A549 (cell line): ENCODE results near the gene SNW1. TPM values are rescaled to one million over a fixed set of nuclear protein-coding genes. Genes with fewer than 3 reads are reported as not detected.

Experiments used
- ATAC-seq, 2 experiments: fragments of 200-7000 bp in 1 of 2; fragments of >200 bp in 1 of 2; cut with Nextera tagmentation in 1 of 2; cut with Tn5 transposase in 1 of 2; 3 replicates each; pipeline versions ENCODE4 v1.8.0 to v1.9.1; 2018 to 2020; ENCODE audit warnings: mild to moderate bottlenecking in 1 of 2, moderate library complexity in 1 of 2
- CTCF ChIA-PET: fragments of 300-600 bp; sonication (Branson Sonifier 250); formaldehyde crosslinking; extraction: SDS; loops from one replicate; lab custom pipeline; 2021; ENCODE audit warnings: antibody characterized with exemption, inconsistent platforms; lab: Yijun Ruan, JAX
- POLR2A ChIA-PET: fragments of 350-600 bp; formaldehyde crosslinking; extraction: SDS; loops from one replicate; lab custom pipeline; 2021; ENCODE audit warnings: antibody characterized with exemption, inconsistent platforms; lab: Yijun Ruan, JAX
- DNase-seq, 2 experiments: peaks; one replicate each; pipeline versions ENCODE4 v3.0.0 to v3.0.0-alpha.2; 2011 to 2016; ENCODE audit warnings: low read depth in 1 of 2, low spot score in 1 of 2
- FAIRE-seq: peaks from 2 replicates; lab custom pipeline; 2011; peaks lifted over from hg19 to GRCh38; lab: Jason Lieb, UNC
- H3K27ac ChIP-seq, 2 experiments: fragments of >200 bp; sonication (Bioruptor Twin); formaldehyde crosslinking; 3 replicates each; pipeline ENCODE4 v1.5.1; 2016 to 2017
- H3K4me1 ChIP-seq: fragments of >200 bp; sonication (Bioruptor Twin); formaldehyde crosslinking; 3 replicates; pipeline ENCODE4 v1.6.1; 2016
- H3K4me2 ChIP-seq: fragments of >200 bp; sonication (Bioruptor Twin); formaldehyde crosslinking; 3 replicates; pipeline ENCODE4 v1.6.1; 2016
- H3K4me3 ChIP-seq: fragments of >200 bp; sonication (Bioruptor Twin); formaldehyde crosslinking; 3 replicates; pipeline ENCODE4 v1.5.1; 2016
- H3K9me3 ChIP-seq: fragments of >200 bp; sonication (Bioruptor Twin); formaldehyde crosslinking; 3 replicates; pipeline ENCODE4 v1.6.1; 2016
- CEBPB ChIP-seq, 2 experiments: fragments of >200 bp in 1 of 2; sonication (Bioruptor Twin) in 1 of 2; formaldehyde crosslinking in 1 of 2; IDR thresholded peaks; 2 replicates each; pipeline ENCODE4 v1.6.1; 2012 to 2016
- EHF ChIP-seq: fragments of 250-450 bp; sonication (Bioruptor Pico); IDR thresholded peaks from 2 replicates; pipeline ENCODE4 v1.5.0; 2020; ENCODE audit warnings: mild to moderate bottlenecking
- FOSB ChIP-seq: fragments of 250-450 bp; sonication (Bioruptor Pico); IDR thresholded peaks from 2 replicates; pipeline ENCODE4 v1.5.0; 2020; ENCODE audit warnings: mild to moderate bottlenecking, moderate library complexity
- HOXB5 ChIP-seq: fragments of 250-450 bp; sonication (Bioruptor Pico); IDR thresholded peaks from 2 replicates; pipeline ENCODE4 v1.5.0; 2020; ENCODE audit warnings: mild to moderate bottlenecking, moderate library complexity
- MYC ChIP-seq: IDR thresholded peaks from 2 replicates; pipeline ENCODE4 v1.6.1; 2012; ENCODE audit warnings: mild to moderate bottlenecking, inconsistent platforms, low read length, improper control_type of control experiment, borderline replicate concordance
- NFE2L2 ChIP-seq: fragments of 150-350 bp; conservative IDR thresholded peaks from 2 replicates; pipeline ENCODE4 v1.6.1; 2014; ENCODE audit warnings: low read length
- POLR2AphosphoS2 ChIP-seq: conservative IDR thresholded peaks from 2 replicates; pipeline ENCODE4 v1.6.1; 2012; ENCODE audit warnings: low read length, improper control_type of control experiment, inconsistent platforms
- RARB ChIP-seq: fragments of 250-450 bp; sonication (Bioruptor Pico); IDR thresholded peaks from 2 replicates; pipeline ENCODE4 v1.8.0; 2021; ENCODE audit warnings: mild to moderate bottlenecking, moderate library complexity
- TFCP2L1 ChIP-seq: fragments of 250-450 bp; sonication (Bioruptor Pico); IDR thresholded peaks from 2 replicates; pipeline ENCODE4 v1.5.0; 2021; ENCODE audit warnings: mild to moderate bottlenecking
- TP53 ChIP-seq: fragments of 250-450 bp; sonication (Bioruptor Pico); IDR thresholded peaks from 2 replicates; pipeline ENCODE4 v1.5.0; 2021; ENCODE audit warnings: mild to moderate bottlenecking, moderate library complexity
- ZC3H11A ChIP-seq: fragments of 450-650 bp; IDR thresholded peaks from 2 replicates; pipeline ENCODE4 v1.6.1; 2014; ENCODE audit warnings: antibody characterized with exemption, mild to moderate bottlenecking
- ZNF302 ChIP-seq: fragments of 250-450 bp; sonication (Bioruptor Pico); IDR thresholded peaks from 2 replicates; pipeline ENCODE4 v1.9.0; 2021; ENCODE audit warnings: inconsistent platforms, mild to moderate bottlenecking, moderate library complexity
- WGBS: methylation state at CpG from one replicate; pipeline ENCODE4 v1.1.6; 2017; ENCODE audit errors: missing lambda C conversion rate; 5-methylcytosine and 5-hydroxymethylcytosine counted together
- polyA plus RNA-seq, 4 experiments: library from polyadenylated mRNA; depleted of rRNA in 3 of 4; stranded (reverse); fragments of >200 nt; fragmentation: RNase III in 1 of 4; extraction: RNeasy Plus Mini Kit Qiagen cat#74134 plus additional on column Dnase treatment in 1 of 4; gene quantifications; 2 replicates in 3 of 4; 3 replicates in 1 of 4; pipeline ENCODE4 v1.2.3, GENCODE V29; 2011 to 2017
- TF ChIP-seq, protein P1 (sequence below): IDR thresholded peaks from 2 replicates; pipeline ENCODE4 v1.6.1; 2012
- TF ChIP-seq, protein P2 (sequence below): fragments of 250-450 bp; sonication (Bioruptor Pico); IDR thresholded peaks from 2 replicates; pipeline ENCODE4 v1.5.0; 2021; ENCODE audit warnings: mild to moderate bottlenecking, moderate library complexity, borderline replicate concordance
- TF ChIP-seq, protein P3 (sequence below): fragments of 200-600 bp; sonication (generic); IDR thresholded peaks from 2 replicates; pipeline ENCODE4 v1.6.1; 2016; ENCODE audit warnings: antibody characterized with exemption, mild to moderate bottlenecking, moderate library complexity
- TF ChIP-seq, protein P4 (sequence below): fragments of 250-450 bp; sonication (Bioruptor Pico); IDR thresholded peaks from 2 replicates; pipeline ENCODE4 v1.5.0; 2020; ENCODE audit warnings: low read depth, mild to moderate bottlenecking, moderate library complexity

Gene SNW1
- polyA plus RNA-seq, 2 of the 4 experiments (the other 2 are of a cell fraction) = 64.8 to 84.0 TPM

DNA sequence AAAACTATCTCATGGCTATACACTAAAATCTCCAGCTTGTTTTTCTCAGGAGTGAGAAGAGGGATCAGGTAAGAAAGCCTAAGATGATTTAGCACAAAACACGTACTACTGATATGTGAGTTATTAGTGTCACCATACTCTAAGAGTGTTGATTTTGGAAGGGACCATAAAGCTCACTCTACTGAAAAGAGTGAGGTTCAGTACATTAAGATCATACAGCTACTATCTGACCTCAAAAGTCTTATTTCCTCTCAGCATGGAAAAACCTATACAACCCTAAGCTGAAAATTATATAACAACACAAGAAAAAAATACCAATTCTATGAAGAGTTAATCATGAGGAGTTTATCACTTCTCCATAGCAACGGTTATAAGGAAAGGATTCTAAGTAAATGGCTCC is 19.5 kb downstream of the SNW1 start:
- TF ChIP-seq RARB (CRISPR knock-in tag) (no peak), NFE2L2 (no peak), MYC (no peak), FOSB (CRISPR knock-in tag) (no peak)
- TF ChIP-seq, protein P1, sequence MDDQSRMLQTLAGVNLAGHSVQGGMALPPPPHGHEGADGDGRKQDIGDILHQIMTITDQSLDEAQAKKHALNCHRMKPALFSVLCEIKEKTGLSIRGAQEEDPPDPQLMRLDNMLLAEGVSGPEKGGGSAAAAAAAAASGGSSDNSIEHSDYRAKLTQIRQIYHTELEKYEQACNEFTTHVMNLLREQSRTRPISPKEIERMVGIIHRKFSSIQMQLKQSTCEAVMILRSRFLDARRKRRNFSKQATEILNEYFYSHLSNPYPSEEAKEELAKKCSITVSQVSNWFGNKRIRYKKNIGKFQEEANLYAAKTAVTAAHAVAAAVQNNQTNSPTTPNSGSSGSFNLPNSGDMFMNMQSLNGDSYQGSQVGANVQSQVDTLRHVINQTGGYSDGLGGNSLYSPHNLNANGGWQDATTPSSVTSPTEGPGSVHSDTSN = no peak
- TF ChIP-seq, protein P2, sequence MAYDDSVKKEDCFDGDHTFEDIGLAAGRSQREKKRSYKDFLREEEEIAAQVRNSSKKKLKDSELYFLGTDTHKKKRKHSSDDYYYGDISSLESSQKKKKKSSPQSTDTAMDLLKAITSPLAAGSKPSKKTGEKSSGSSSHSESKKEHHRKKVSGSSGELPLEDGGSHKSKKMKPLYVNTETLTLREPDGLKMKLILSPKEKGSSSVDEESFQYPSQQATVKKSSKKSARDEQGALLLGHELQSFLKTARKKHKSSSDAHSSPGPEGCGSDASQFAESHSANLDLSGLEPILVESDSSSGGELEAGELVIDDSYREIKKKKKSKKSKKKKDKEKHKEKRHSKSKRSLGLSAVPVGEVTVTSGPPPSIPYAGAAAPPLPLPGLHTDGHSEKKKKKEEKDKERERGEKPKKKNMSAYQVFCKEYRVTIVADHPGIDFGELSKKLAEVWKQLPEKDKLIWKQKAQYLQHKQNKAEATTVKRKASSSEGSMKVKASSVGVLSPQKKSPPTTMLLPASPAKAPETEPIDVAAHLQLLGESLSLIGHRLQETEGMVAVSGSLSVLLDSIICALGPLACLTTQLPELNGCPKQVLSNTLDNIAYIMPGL (CRISPR knock-in tag) = no peak
- FAIRE-seq (no peak), DNase-seq (no peak), ATAC-seq (no peak)
- Histone ChIP-seq H3K27ac (no peak overlapping the region), H3K4me2 (no peak overlapping the region), H3K9me3 (no peaks in the 10 kb centered on the region), H3K4me3 (no peak overlapping the region), H3K4me1 (no peaks in the 10 kb centered on the region)
- ChIA-PET POLR2A (no interaction called here), CTCF (interaction anchor here (1.4 to 1.5 kb wide), 2 partner anchors 20 to 62 kb away, joined by 3 read pairs; partner anchors contain the start of gene SNW1)
- WGBS = 91% methylated on average over 2 of the region's 2 CpGs

DNA sequence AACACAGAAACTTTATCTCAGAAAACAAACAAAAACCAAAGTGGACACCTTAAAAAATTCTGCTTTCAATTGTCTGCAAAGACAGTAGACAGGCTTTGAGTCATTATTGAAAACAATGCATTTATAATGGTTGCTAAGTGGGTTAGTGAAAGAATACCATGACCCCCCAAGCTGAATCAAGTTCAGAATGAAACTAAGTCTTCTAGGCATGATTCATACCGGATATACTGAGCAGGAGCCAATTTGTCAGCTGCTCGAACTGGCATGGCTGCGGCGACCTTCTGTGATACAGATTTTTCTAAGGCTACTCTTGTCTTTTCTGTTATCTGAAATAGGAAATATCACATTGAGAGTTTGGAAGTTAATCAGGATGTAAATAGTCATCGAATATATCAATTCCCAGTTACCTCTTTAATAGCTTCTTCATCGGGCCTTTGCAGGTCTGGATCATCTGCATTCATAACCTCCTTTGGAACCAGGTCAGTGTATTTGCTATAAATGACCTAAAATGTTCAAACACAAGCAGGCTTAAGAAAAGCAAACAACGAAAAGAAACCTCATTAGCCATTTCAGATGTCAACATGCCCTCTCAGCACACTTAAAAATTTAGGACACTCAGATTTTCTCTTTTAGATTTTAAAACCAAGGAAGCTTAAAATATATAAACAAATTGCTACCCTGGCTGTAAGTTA is 22.3 kb downstream of the SNW1 start:
- no peak for FAIRE-seq
- no peak overlapping the region for H3K4me2 ChIP-seq
- no peak for TF ChIP-seq ZNF302
- no peak for TF ChIP-seq HOXB5
- TF ChIP-seq CEBPB (IDR thresholded peaks at IDR 0.05) = no peak
- TF ChIP-seq, protein P3, sequence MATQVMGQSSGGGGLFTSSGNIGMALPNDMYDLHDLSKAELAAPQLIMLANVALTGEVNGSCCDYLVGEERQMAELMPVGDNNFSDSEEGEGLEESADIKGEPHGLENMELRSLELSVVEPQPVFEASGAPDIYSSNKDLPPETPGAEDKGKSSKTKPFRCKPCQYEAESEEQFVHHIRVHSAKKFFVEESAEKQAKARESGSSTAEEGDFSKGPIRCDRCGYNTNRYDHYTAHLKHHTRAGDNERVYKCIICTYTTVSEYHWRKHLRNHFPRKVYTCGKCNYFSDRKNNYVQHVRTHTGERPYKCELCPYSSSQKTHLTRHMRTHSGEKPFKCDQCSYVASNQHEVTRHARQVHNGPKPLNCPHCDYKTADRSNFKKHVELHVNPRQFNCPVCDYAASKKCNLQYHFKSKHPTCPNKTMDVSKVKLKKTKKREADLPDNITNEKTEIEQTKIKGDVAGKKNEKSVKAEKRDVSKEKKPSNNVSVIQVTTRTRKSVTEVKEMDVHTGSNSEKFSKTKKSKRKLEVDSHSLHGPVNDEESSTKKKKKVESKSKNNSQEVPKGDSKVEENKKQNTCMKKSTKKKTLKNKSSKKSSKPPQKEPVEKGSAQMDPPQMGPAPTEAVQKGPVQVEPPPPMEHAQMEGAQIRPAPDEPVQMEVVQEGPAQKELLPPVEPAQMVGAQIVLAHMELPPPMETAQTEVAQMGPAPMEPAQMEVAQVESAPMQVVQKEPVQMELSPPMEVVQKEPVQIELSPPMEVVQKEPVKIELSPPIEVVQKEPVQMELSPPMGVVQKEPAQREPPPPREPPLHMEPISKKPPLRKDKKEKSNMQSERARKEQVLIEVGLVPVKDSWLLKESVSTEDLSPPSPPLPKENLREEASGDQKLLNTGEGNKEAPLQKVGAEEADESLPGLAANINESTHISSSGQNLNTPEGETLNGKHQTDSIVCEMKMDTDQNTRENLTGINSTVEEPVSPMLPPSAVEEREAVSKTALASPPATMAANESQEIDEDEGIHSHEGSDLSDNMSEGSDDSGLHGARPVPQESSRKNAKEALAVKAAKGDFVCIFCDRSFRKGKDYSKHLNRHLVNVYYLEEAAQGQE = no peak
- TF ChIP-seq POLR2AphosphoS2 = no peak
- TF ChIP-seq TP53 (CRISPR knock-in tag) = no peak
- no peak for TF ChIP-seq TFCP2L1 (CRISPR knock-in tag)
- no peak for TF ChIP-seq EHF
- no peak for TF ChIP-seq ZC3H11A
- no peak for TF ChIP-seq NFE2L2
- TF ChIP-seq, protein P4, sequence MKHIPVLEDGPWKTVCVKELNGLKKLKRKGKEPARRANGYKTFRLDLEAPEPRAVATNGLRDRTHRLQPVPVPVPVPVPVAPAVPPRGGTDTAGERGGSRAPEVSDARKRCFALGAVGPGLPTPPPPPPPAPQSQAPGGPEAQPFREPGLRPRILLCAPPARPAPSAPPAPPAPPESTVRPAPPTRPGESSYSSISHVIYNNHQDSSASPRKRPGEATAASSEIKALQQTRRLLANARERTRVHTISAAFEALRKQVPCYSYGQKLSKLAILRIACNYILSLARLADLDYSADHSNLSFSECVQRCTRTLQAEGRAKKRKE (CRISPR knock-in tag) = no peak
- TF ChIP-seq, all 56 proteins: peak for 0
- no peaks in the 10 kb centered on the region for H3K4me1 ChIP-seq
- no peak overlapping the region for H3K27ac ChIP-seq
- no peak for ATAC-seq
- no peaks in the 10 kb centered on the region for H3K9me3 ChIP-seq
- no peak for DNase-seq
- CTCF ChIA-PET = no interaction called here
- POLR2A ChIA-PET = no interaction called here
- 92% methylated on average over 7 of the region's 7 CpGs for WGBS
- no peak overlapping the region for H3K4me3 ChIP-seq
